T-helper 1 cell (primary cell): ENCODE data around the gene LYSMD4.

ENCODE experiments used
- DNase-seq, 5 donors: peaks; one replicate each; pipeline ENCODE4 v3.0.0-alpha.2; 2012 to 2020

The LYSMD4 gene

GRCh38 chr15:99704444-99704838, 28.8 kb downstream of the LYSMD4 start:
- DNase-seq: peak in 2 of 5 donors; percentile 35 to 80

GRCh38 chr15:99703603-99704443, 29.4 kb downstream of the LYSMD4 start:
- DNase-seq: peak in 1 of 5 donors; percentile 55

GRCh38 chr15:99702895-99703602, 30.2 kb downstream of the LYSMD4 start:
- no peak for DNase-seq

GRCh38 chr15:99696096-99696495, 37.1 kb downstream of the LYSMD4 start:
- no peak for DNase-seq

- DNase-seq: no peak
Measured at GRCh38 chr15:99692825-99693224, 40.4 kb downstream of the LYSMD4 start.

GRCh38 chr15:99686290-99686689, 46.9 kb downstream of the LYSMD4 start:
- no peak for DNase-seq

- DNase-seq: peak in 1 of 5 donors; percentile 77
Measured at GRCh38 chr15:99683000-99683670, 50.1 kb downstream of the LYSMD4 start.

GRCh38 chr15:99682455-99682854, 50.8 kb downstream of the LYSMD4 start:
- DNase-seq: peak in 1 of 5 donors; percentile 30

GRCh38 chr15:99681990-99682389, 51.2 kb downstream of the LYSMD4 start:
- no peak for DNase-seq

- no peak for DNase-seq
Measured at GRCh38 chr15:99680276-99680675, 53.0 kb downstream of the LYSMD4 start.

- no peak for DNase-seq
Measured at GRCh38 chr15:99677540-99678134, 55.6 kb downstream of the LYSMD4 start.
